Activated naive CD4-positive, alpha-beta T cell treated with anti-CD3 and anti-CD28 coated beads, Interleukin-2, amount 50 U/mL, for 24 hours (primary cell): ENCODE results near the gene ARGLU1.

ENCODE experiments used
- H3K27ac Mint-ChIP-seq: one replicate; pipeline ENCODE4 v1.8.0; 2021; ENCODE audit warnings: mild to moderate bottlenecking, mixed read lengths
- H3K27me3 Mint-ChIP-seq: one replicate; pipeline ENCODE4 v1.8.0; 2021; ENCODE audit warnings: mixed read lengths
- H3K36me3 Mint-ChIP-seq: one replicate; pipeline ENCODE4 v1.8.0; 2021; ENCODE audit warnings: mixed read lengths
- H3K4me1 Mint-ChIP-seq: one replicate; pipeline ENCODE4 v1.8.0; 2021; ENCODE audit warnings: mixed read lengths
- H3K4me3 Mint-ChIP-seq: one replicate; pipeline ENCODE4 v1.8.0; 2021; ENCODE audit warnings: mild to moderate bottlenecking, mixed read lengths
- H3K9me3 Mint-ChIP-seq: one replicate; pipeline ENCODE4 v1.8.0; 2021; ENCODE audit warnings: mixed read lengths

The ARGLU1 gene

GRCh38 chr13:106595625-106596024, 27.7 kb upstream of the ARGLU1 start:
- no peak overlapping the region for H3K4me3 Mint-ChIP-seq
- no peak overlapping the region for H3K27ac Mint-ChIP-seq
- no peaks in the 10 kb centered on the region for H3K9me3 Mint-ChIP-seq
- H3K36me3 Mint-ChIP-seq, result peaks cover 1% of the 10 kb centered on the region
- peaks cover 9% of the 10 kb centered on the region for H3K4me1 Mint-ChIP-seq
- peaks cover 7% of the 10 kb centered on the region for H3K27me3 Mint-ChIP-seq

DNA sequence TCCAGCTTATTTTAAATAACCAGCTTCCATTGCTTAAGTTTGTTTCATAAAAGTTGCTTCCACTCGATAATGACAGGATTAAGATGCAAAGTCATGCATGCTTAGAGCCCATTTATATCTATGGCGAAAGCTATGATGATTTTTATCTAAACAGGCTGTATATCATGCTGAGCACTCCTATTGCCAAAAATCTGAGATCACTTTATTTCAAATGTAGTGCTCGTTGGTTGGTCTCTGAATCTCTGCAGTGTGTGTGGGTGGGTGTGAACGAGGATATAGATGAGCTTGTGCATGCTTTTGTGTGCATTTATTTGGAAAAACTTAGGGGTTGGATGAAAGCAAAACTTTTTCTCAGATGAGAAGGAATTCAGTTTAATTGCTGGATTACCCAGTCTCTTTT, 27.0 kb upstream of the ARGLU1 start:
- Mint-ChIP-seq H3K9me3 (no peaks in the 10 kb centered on the region), H3K4me3 (no peak overlapping the region), H3K27ac (no peak overlapping the region), H3K36me3 (peaks cover 1% of the 10 kb centered on the region), H3K4me1 (peaks cover 2% of the 10 kb centered on the region), H3K27me3 (peaks cover 7% of the 10 kb centered on the region)

- Mint-ChIP-seq H3K4me3 (no peak overlapping the region), H3K9me3 (no peaks in the 10 kb centered on the region), H3K27ac (no peak overlapping the region), H3K4me1 (no peaks in the 10 kb centered on the region), H3K36me3 (peaks cover 1% of the 10 kb centered on the region), H3K27me3 (peaks cover 13% of the 10 kb centered on the region)
Observed at GRCh38 chr13:106593132-106593531, 25.2 kb upstream of the ARGLU1 start.

- Mint-ChIP-seq H3K27ac (no peak overlapping the region), H3K4me1 (no peaks in the 10 kb centered on the region), H3K27me3 (peaks cover 10% of the 10 kb centered on the region), H3K36me3 (peaks cover 1% of the 10 kb centered on the region), H3K4me3 (no peak overlapping the region), H3K9me3 (peaks cover 5% of the 10 kb centered on the region)
Observed at GRCh38 chr13:106591299-106591698, 23.4 kb upstream of the ARGLU1 start.

DNA sequence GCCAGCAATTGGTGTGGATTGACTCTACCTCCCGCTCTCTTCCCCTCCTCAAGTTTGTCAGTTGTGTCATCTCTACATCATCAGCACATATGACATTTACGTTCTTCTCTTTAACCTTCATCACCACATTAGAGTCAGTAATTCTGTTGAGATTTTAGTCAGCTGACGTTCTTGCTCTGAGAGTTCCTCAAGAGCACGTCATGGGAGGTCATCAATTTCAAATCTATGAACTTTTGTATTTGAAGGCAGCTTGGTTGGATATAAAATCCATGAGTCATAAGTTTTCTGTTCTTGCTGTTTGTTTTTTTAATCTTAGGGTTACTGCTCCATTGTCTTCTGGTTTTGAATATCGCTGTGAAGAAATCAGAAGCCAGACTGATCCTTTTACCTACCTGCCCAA, 21.8 kb upstream of the ARGLU1 start:
- Mint-ChIP-seq H3K36me3 (peaks cover 1% of the 10 kb centered on the region), H3K9me3 (peaks cover 10% of the 10 kb centered on the region), H3K27me3 (peaks cover 10% of the 10 kb centered on the region), H3K4me3 (no peak overlapping the region), H3K27ac (no peak overlapping the region), H3K4me1 (no peaks in the 10 kb centered on the region)

DNA sequence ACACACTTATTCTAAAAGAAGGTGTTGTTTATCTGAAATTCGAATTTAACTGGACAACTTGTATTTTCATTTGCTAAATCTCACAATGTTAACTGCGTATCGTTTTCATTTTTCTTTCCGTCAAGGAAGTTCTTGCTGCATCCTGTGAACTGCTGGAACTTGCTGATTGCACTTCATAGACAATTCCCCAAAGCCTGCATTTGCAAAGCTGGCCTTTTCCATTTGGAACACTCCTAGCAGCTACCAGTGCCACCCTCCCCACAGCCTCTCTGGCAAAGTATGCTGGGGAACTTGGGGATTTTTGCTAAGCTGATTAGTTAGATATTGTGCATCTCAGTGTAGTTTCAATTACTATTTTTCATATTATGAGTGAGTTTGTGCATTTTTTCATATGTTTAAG, 20.4 kb upstream of the ARGLU1 start:
- Mint-ChIP-seq H3K27ac (no peak overlapping the region), H3K4me3 (no peak overlapping the region), H3K27me3 (peaks cover 10% of the 10 kb centered on the region), H3K4me1 (no peaks in the 10 kb centered on the region), H3K9me3 (peaks cover 15% of the 10 kb centered on the region), H3K36me3 (peaks cover 1% of the 10 kb centered on the region)

DNA sequence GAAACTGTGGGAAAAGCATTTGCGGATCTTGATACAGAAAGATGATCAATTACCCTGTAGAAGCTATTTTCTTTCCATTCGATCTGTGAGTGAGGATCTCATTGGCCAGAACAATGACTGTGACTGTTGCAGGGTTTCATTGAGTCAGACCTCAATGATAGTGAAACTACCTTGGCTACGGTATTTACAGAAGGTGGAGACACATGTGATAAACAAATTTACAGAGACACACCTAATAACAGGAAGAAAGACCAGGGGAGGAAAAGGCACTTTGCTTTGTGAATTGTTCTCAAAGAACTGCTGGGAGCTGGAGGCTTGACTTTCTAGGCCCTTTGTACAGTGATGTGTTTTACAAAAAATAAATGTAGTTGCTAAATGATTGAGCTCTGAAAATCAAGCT, 19.9 kb upstream of the ARGLU1 start:
- Mint-ChIP-seq H3K27ac (no peak overlapping the region), H3K27me3 (peaks cover 10% of the 10 kb centered on the region), H3K36me3 (no peaks in the 10 kb centered on the region), H3K4me1 (no peaks in the 10 kb centered on the region), H3K9me3 (peaks cover 15% of the 10 kb centered on the region), H3K4me3 (no peak overlapping the region)

DNA sequence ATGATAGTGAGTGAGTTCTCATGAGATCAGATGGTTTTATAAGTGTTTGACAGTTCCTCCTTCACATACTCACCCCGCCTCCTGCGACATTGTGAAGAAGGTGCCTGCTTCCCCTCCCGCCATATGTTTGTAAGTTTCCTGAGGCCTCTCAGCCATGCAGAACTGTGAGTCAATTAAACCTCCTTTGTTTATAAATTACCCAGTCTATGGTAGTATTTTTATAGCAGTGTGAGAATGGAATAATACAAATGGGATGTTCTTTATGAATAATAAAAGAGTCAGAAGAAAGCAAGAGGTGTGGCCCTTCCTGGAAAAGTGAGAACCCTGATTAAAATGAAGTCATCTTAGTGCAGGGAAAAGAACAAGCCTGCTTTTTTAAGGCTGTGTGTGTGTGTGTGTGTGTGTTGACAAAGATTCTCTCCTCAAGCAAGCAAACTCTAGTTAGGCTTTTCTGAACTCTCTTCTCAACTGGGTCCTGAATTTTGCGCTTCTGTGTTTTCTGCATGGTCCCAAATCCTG, 18.8 kb upstream of the ARGLU1 start:
- H3K27me3 Mint-ChIP-seq, result peaks cover 6% of the 10 kb centered on the region
- no peak overlapping the region for H3K27ac Mint-ChIP-seq
- no peak overlapping the region for H3K4me3 Mint-ChIP-seq
- no peaks in the 10 kb centered on the region for H3K36me3 Mint-ChIP-seq
- peaks cover 15% of the 10 kb centered on the region for H3K9me3 Mint-ChIP-seq
- H3K4me1 Mint-ChIP-seq, result no peaks in the 10 kb centered on the region

GRCh38 chr13:106581225-106581624, 13.3 kb upstream of the ARGLU1 start:
- peaks cover 3% of the 10 kb centered on the region for H3K36me3 Mint-ChIP-seq
- no peak overlapping the region for H3K4me3 Mint-ChIP-seq
- no peak overlapping the region for H3K27ac Mint-ChIP-seq
- H3K9me3 Mint-ChIP-seq, result peaks cover 11% of the 10 kb centered on the region
- H3K27me3 Mint-ChIP-seq, result no peaks in the 10 kb centered on the region
- no peaks in the 10 kb centered on the region for H3K4me1 Mint-ChIP-seq

GRCh38 chr13:106575896-106576295, 8.0 kb upstream of the ARGLU1 start:
- Mint-ChIP-seq H3K4me1 (no peaks in the 10 kb centered on the region), H3K4me3 (no peak overlapping the region), H3K9me3 (no peaks in the 10 kb centered on the region), H3K36me3 (peaks cover 14% of the 10 kb centered on the region), H3K27ac (no peak overlapping the region), H3K27me3 (no peaks in the 10 kb centered on the region)

GRCh38 chr13:106573868-106574267, 5.9 kb upstream of the ARGLU1 start:
- peaks cover 14% of the 10 kb centered on the region for H3K36me3 Mint-ChIP-seq
- no peaks in the 10 kb centered on the region for H3K27me3 Mint-ChIP-seq

GRCh38 chr13:106573284-106573846, 5.4 kb upstream of the ARGLU1 start:
- Mint-ChIP-seq H3K4me3 (no peak overlapping the region), H3K4me1 (peaks cover 17% of the 10 kb centered on the region), H3K27ac (no peak overlapping the region), H3K27me3 (no peaks in the 10 kb centered on the region), H3K36me3 (peaks cover 14% of the 10 kb centered on the region), H3K9me3 (no peaks in the 10 kb centered on the region)

More at GRCh38 chr13:106573868-106574267, 5.9 kb upstream of the ARGLU1 start:
- Mint-ChIP-seq H3K9me3 (no peaks in the 10 kb centered on the region), H3K27ac (no peak overlapping the region), H3K4me1 (peaks cover 13% of the 10 kb centered on the region), H3K4me3 (no peak overlapping the region)

- H3K27ac Mint-ChIP-seq, result peak overlapping the region; percentile 66
- peaks cover 11% of the 10 kb centered on the region for H3K36me3 Mint-ChIP-seq
- H3K27me3 Mint-ChIP-seq, result no peaks in the 10 kb centered on the region
- peak overlapping the region; percentile 66 for H3K4me3 Mint-ChIP-seq
- H3K9me3 Mint-ChIP-seq, result no peaks in the 10 kb centered on the region
- H3K4me1 Mint-ChIP-seq, result peaks cover 34% of the 10 kb centered on the region
Observed at GRCh38 chr13:106570299-106570852, 2.4 kb upstream of the ARGLU1 start.

GRCh38 chr13:106569233-106570095, 1.5 kb upstream of the ARGLU1 start:
- H3K27ac Mint-ChIP-seq, result no peak overlapping the region
- peaks cover 43% of the 10 kb centered on the region for H3K4me1 Mint-ChIP-seq
- no peaks in the 10 kb centered on the region for H3K27me3 Mint-ChIP-seq
- no peaks in the 10 kb centered on the region for H3K9me3 Mint-ChIP-seq
- no peak overlapping the region for H3K4me3 Mint-ChIP-seq
- peaks cover 9% of the 10 kb centered on the region for H3K36me3 Mint-ChIP-seq

DNA sequence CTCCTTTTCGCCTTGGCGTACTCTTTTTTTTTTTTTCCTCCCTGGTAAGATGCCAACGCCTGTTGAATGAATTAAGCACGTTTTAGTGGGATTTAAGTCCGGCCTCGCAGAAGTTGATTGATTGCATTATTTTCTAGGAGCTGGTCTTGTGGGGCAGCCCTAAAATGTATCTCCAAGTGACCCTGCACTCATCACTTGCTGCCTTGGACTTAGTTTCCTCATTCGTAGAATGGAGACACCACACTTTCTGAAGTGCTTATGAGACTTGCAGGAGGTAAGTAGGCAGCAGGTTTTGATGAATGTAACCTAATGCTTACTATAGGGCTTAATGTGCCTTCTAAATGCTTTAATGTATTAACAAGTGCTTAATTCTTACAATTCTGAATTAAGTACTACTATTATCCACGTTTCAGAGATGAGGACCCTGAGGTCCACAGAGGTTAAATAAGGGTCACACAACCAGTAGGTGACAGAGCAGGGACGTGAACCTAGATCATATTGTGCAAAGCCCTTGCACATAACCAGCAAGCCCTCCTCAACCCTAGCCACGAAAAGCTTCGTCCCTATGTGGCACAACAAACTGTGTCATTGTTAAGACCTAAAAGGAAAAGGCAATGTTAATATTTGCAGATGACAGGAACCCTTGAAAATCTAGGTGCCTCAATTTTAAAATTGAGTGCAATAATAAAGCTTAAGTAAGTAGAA, 514 bp upstream of the ARGLU1 start:
- Mint-ChIP-seq H3K36me3 (peaks cover 7% of the 10 kb centered on the region), H3K4me1 (peaks cover 53% of the 10 kb centered on the region), H3K4me3 (peak overlapping the region; percentile 98), H3K9me3 (no peaks in the 10 kb centered on the region), H3K27me3 (no peaks in the 10 kb centered on the region), H3K27ac (peak overlapping the region; percentile 98)
